ENCODE measurements around the gene PCDHA2.
"Not testable (repeated sequence)": the region's sequence is repeated elsewhere in the genome, so short reads cannot be mapped to it uniquely, and the experiment has no call there.

Gene PCDHA2

GRCh38 chr5:140808241-140808888 lies 13.7 kb downstream of the PCDHA2 start:
- H3K27ac ChIP-seq; DNase-seq (ENCODE audit: low read depth, low spot score): not testable (repeated sequence)

GRCh38 chr5:140808889-140809291 lies 14.2 kb downstream of the PCDHA2 start:
- H3K27ac ChIP-seq = no peak overlapping the region
- DNase-seq (ENCODE audit: low read depth, low spot score) = no peak

GRCh38 chr5:140821375-140822280 lies 27.0 kb downstream of the PCDHA2 start, which contains the start of gene PCDHA5:
Gene PCDHA5 (plus strand): TSS chr5:140821613.
- no peak within 1 kb of the TSS for H3K27ac ChIP-seq
- DNase-seq (ENCODE audit: low read depth, low spot score) = no peak

GRCh38 chr5:140822281-140822629 lies 27.6 kb downstream of the PCDHA2 start:
- no peak overlapping the region for H3K27ac ChIP-seq

GRCh38 chr5:140822969-140823368 lies 28.3 kb downstream of the PCDHA2 start:
- not testable (repeated sequence) for DNase-seq (ENCODE audit: low read depth, low spot score); H3K27ac ChIP-seq

More at GRCh38 chr5:140822281-140822629, 27.6 kb downstream of the PCDHA2 start:
- DNase-seq (ENCODE audit: low read depth, low spot score) = no peak

GRCh38 chr5:140823475-140823874 lies 28.8 kb downstream of the PCDHA2 start:
- no peak for DNase-seq (ENCODE audit: low read depth, low spot score)
- no peak overlapping the region for H3K27ac ChIP-seq

GRCh38 chr5:140827704-140828361 lies 33.2 kb downstream of the PCDHA2 start, which contains the start of gene PCDHA6:
Gene PCDHA6 (plus strand): TSS chr5:140827960. CDS start chr5:140828092, 132 bp downstream.
- DNase-seq (ENCODE audit: low read depth, low spot score) = no peak
- H3K27ac ChIP-seq = no peak within 1 kb of the TSS

- no peak for DNase-seq (ENCODE audit: low read depth, low spot score)
- no peak overlapping the region for H3K27ac ChIP-seq
These were observed 33.7 kb downstream of the PCDHA2 start for GRCh38 chr5:140828362-140828737.

GRCh38 chr5:140829511-140830501 lies 35.2 kb downstream of the PCDHA2 start:
- H3K27ac ChIP-seq; DNase-seq (ENCODE audit: low read depth, low spot score): not testable (repeated sequence)

- no peak for DNase-seq (ENCODE audit: low read depth, low spot score)
- H3K27ac ChIP-seq = no peak within 1 kb of the TSS
These were observed 39.3 kb downstream of the PCDHA2 start, which contains the start of gene PCDHA7 for GRCh38 chr5:140833993-140834392. Gene PCDHA7 (plus strand): TSS chr5:140834269. CDS start chr5:140834384, 115 bp downstream.

- DNase-seq (ENCODE audit: low read depth, low spot score); H3K27ac ChIP-seq: not testable (repeated sequence)
These were observed 39.9 kb downstream of the PCDHA2 start for GRCh38 chr5:140834439-140835008.

GRCh38 chr5:140835622-140836510 lies 41.2 kb downstream of the PCDHA2 start:
- no peak overlapping the region for H3K27ac ChIP-seq
- no peak for DNase-seq (ENCODE audit: low read depth, low spot score)

- H3K27ac ChIP-seq = no peak within 1 kb of the TSS
- no peak for DNase-seq (ENCODE audit: low read depth, low spot score)
These were observed 46.6 kb downstream of the PCDHA2 start, which contains the start of gene PCDHA8 for GRCh38 chr5:140840978-140841962. Gene PCDHA8 (plus strand): TSS chr5:140841187. CDS start chr5:140841322, 135 bp downstream.

- no peak overlapping the region for H3K27ac ChIP-seq
- DNase-seq (ENCODE audit: low read depth, low spot score) = no peak
These were observed 48.4 kb downstream of the PCDHA2 start for GRCh38 chr5:140842798-140843733.

Measured in epithelial cell of prostate (primary cell).